HEK293 (cell line): ENCODE measurements around the gene IRF7.

Experiments
- CTCF ChIA-PET: fragments of 350-600 bp; formaldehyde crosslinking; extraction: SDS; loops from one replicate; lab custom pipeline; 2021; ENCODE audit warnings: antibody characterized with exemption; lab: Yijun Ruan, JAX
- POLR2A ChIA-PET: fragments of 300-600 bp; formaldehyde crosslinking; extraction: SDS; loops from one replicate; lab custom pipeline; 2020; ENCODE audit warnings: antibody characterized with exemption, inconsistent platforms; lab: Yijun Ruan, JAX
- H3K27ac ChIP-seq: fragments of 200-500 bp; sonication (Bioruptor generic); 2 replicates; pipeline ENCODE4 v1.5.1; 2014; ENCODE audit warnings: low read depth, low read length, control low read depth, inconsistent platforms; ENCODE audit errors: extremely low read depth
- H3K36me3 ChIP-seq, 2 experiments: fragments of 200-500 bp in 1 of 2; sonication (Bioruptor generic) in 1 of 2; 1 replicate in 1 of 2; 2 replicates in 1 of 2; pipeline ENCODE4 v1.5.1; 2014 to 2017; ENCODE audit warnings: inconsistent platforms in 2 of 2, low read length in 2 of 2; ENCODE audit not compliant: control insufficient read depth in 2 of 2, insufficient read depth in 1 of 2
- H3K4me1 ChIP-seq: fragments of 200-500 bp; sonication (Bioruptor generic); 2 replicates; pipeline ENCODE4 v1.5.1; 2014; ENCODE audit warnings: mild to moderate bottlenecking, low read length, inconsistent platforms; ENCODE audit not compliant: control insufficient read depth, insufficient read depth
- H3K4me3 ChIP-seq: 2 replicates; pipeline ENCODE4 v1.5.1; 2011; ENCODE audit warnings: low read depth, mild to moderate bottlenecking, control low read depth, low read length, moderate library complexity
- H3K9me3 ChIP-seq: fragments of 200-500 bp; sonication (Bioruptor generic); 2 replicates; pipeline ENCODE4 v1.5.1; 2014; ENCODE audit warnings: low read depth, low read length, inconsistent platforms; ENCODE audit not compliant: control insufficient read depth, insufficient read depth
- EGR2 ChIP-seq: fragments of 450-650 bp; formaldehyde crosslinking; IDR thresholded peaks from 2 replicates; pipeline ENCODE4 v1.5.1; 2016; ENCODE audit warnings: low read depth, missing biosample characterization, missing genetic modification characterization
- GFI1B ChIP-seq: fragments of 450-650 bp; formaldehyde crosslinking; IDR thresholded peaks from 2 replicates; pipeline ENCODE4 v1.5.1; 2016; ENCODE audit warnings: missing biosample characterization, missing genetic modification characterization
- HOXC10 ChIP-seq: sonication (generic); formaldehyde crosslinking; IDR thresholded peaks from 2 replicates; pipeline ENCODE4 v1.8.1; 2023; ENCODE audit warnings: mild to moderate bottlenecking, missing genetic modification reagents
- REPIN1 ChIP-seq: fragments of 450-650 bp; formaldehyde crosslinking; IDR thresholded peaks from 2 replicates; pipeline ENCODE4 v1.5.1; 2017; ENCODE audit warnings: missing biosample characterization, missing genetic modification characterization, low read depth
- ZBTB1 ChIP-seq: fragments of 450-650 bp; formaldehyde crosslinking; IDR thresholded peaks from 2 replicates; pipeline ENCODE4 v1.5.1; 2016; ENCODE audit warnings: missing biosample characterization, missing genetic modification characterization
- ZFHX2 ChIP-seq: fragments of 450-650 bp; formaldehyde crosslinking; conservative IDR thresholded peaks from 2 replicates; pipeline ENCODE4 v1.5.1; 2016; ENCODE audit warnings: missing biosample characterization, missing genetic modification characterization
- ZFP37 ChIP-seq: fragments of 450-650 bp; formaldehyde crosslinking; IDR thresholded peaks from 2 replicates; pipeline ENCODE4 v1.5.1; 2016; ENCODE audit warnings: missing biosample characterization, missing genetic modification characterization
- ZFP41 ChIP-seq: fragments of 450-650 bp; formaldehyde crosslinking; IDR thresholded peaks from 2 replicates; pipeline ENCODE4 v1.5.1; 2016; ENCODE audit warnings: missing biosample characterization, missing genetic modification characterization, borderline replicate concordance
- ZIC2 ChIP-seq: fragments of 450-650 bp; formaldehyde crosslinking; IDR thresholded peaks from 2 replicates; pipeline ENCODE4 v1.5.1; 2016; ENCODE audit warnings: missing biosample characterization, missing genetic modification characterization
- ZNF114 ChIP-seq: fragments of 450-650 bp; formaldehyde crosslinking; IDR thresholded peaks from 2 replicates; pipeline ENCODE4 v1.5.0; 2017; ENCODE audit warnings: missing biosample characterization, missing genetic modification characterization
- ZNF146 ChIP-seq: fragments of 450-650 bp; formaldehyde crosslinking; IDR thresholded peaks from 2 replicates; pipeline ENCODE4 v1.5.1; 2016; ENCODE audit warnings: missing biosample characterization, missing genetic modification characterization
- ZNF157 ChIP-seq: fragments of 450-650 bp; formaldehyde crosslinking; IDR thresholded peaks from 2 replicates; pipeline ENCODE4 v1.5.1; 2016; ENCODE audit warnings: missing biosample characterization, missing genetic modification characterization
- ZNF169 ChIP-seq: fragments of 450-650 bp; formaldehyde crosslinking; IDR thresholded peaks from 2 replicates; pipeline ENCODE4 v1.5.1; 2016; ENCODE audit warnings: missing biosample characterization, missing genetic modification characterization
- ZNF175 ChIP-seq: fragments of 450-650 bp; formaldehyde crosslinking; IDR thresholded peaks from 2 replicates; pipeline ENCODE4 v1.5.1; 2016; ENCODE audit warnings: missing biosample characterization, missing genetic modification characterization
- ZNF239 ChIP-seq: fragments of 450-650 bp; formaldehyde crosslinking; IDR thresholded peaks from 2 replicates; pipeline ENCODE4 v1.5.1; 2016; ENCODE audit warnings: missing biosample characterization, missing genetic modification characterization
- ZNF26 ChIP-seq: fragments of 450-650 bp; formaldehyde crosslinking; IDR thresholded peaks from 2 replicates; pipeline ENCODE4 v1.5.1; 2016; ENCODE audit warnings: missing biosample characterization, missing genetic modification characterization
- ZNF391 ChIP-seq: fragments of 450-650 bp; formaldehyde crosslinking; IDR thresholded peaks from 2 replicates; pipeline ENCODE4 v1.5.1; 2016; ENCODE audit warnings: low read depth, missing biosample characterization, missing genetic modification characterization, borderline replicate concordance
- ZNF449 ChIP-seq: fragments of 450-650 bp; formaldehyde crosslinking; IDR thresholded peaks from 2 replicates; pipeline ENCODE4 v1.5.1; 2017; ENCODE audit warnings: missing biosample characterization, mild to moderate bottlenecking, missing genetic modification characterization, moderate library complexity
- ZNF473 ChIP-seq: fragments of 450-650 bp; formaldehyde crosslinking; IDR thresholded peaks from 2 replicates; pipeline ENCODE4 v1.5.1; 2017; ENCODE audit warnings: missing biosample characterization, missing genetic modification characterization
- ZNF514 ChIP-seq: fragments of 450-650 bp; formaldehyde crosslinking; IDR thresholded peaks from 2 replicates; pipeline ENCODE4 v1.5.1; 2016; ENCODE audit warnings: missing biosample characterization, missing genetic modification characterization
- ZNF544 ChIP-seq: fragments of 450-650 bp; formaldehyde crosslinking; IDR thresholded peaks from 2 replicates; pipeline ENCODE4 v1.5.0; 2017; ENCODE audit warnings: missing biosample characterization, missing genetic modification characterization
- ZNF670 ChIP-seq: fragments of 450-650 bp; formaldehyde crosslinking; IDR thresholded peaks from 2 replicates; pipeline ENCODE4 v1.5.1; 2016; ENCODE audit warnings: missing biosample characterization, missing genetic modification characterization, low read depth
- ZNF830 ChIP-seq: fragments of 450-650 bp; IDR thresholded peaks from 2 replicates; pipeline ENCODE4 v1.5.0; 2018; ENCODE audit warnings: missing biosample characterization, missing genetic modification characterization, low read depth, mild to moderate bottlenecking, moderate library complexity
- TF ChIP-seq, protein P1 (sequence below): fragments of 450-650 bp; formaldehyde crosslinking; IDR thresholded peaks from 2 replicates; pipeline ENCODE4 v1.5.1; 2016; ENCODE audit warnings: missing biosample characterization, missing genetic modification characterization

IRF7 gene

DNA sequence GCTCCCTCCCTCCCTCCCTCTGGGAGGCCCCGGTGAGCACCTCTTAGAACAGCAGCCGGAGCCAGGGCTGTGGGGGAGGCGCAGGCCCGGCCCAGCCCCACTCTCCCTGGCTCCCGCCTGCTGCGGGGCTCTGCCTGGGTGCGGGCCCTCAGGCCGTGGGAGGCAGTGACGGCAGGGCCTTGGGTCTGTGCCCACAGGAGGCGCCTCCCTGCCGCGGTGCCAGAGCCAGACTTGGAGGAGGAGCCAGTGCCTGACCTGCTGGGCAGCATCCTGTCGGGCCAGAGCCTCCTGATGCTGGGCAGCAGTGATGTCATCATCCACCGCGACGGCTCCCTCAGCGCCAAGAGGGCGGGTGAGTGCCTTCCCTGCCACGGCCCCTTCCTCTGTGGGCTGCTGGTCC is 9.5 kb downstream of the IRF7 start:
- no peak overlapping the region for H3K4me3 ChIP-seq
- TF ChIP-seq HOXC10 (CRISPR knock-in tag) (no peak), ZNF175 (tag by site-specific recombination) (no peak), ZIC2 (tag by site-specific recombination) (peak; percentile 87), ZNF449 (tag by site-specific recombination) (peak; percentile 71; the same call in 1 of the 2 replicates), ZFHX2 (tag by site-specific recombination) (peak; percentile 49), EGR2 (peak; percentile 23; the same call in 1 of the 2 replicates), ZNF157 (tag by site-specific recombination) (no peak), ZNF514 (no peak)
- TF ChIP-seq, all 188 proteins: peak for 4
- Histone ChIP-seq H3K27ac (no peak overlapping the region), H3K4me1 (no peaks in the 10 kb centered on the region), H3K9me3 (no peaks in the 10 kb centered on the region), H3K36me3 (peaks cover 12 to 95% of the 10 kb centered on the region in 2 experiments; a peak in 2 of 3 replicates)
- CTCF ChIA-PET: interaction anchor here (0.6 to 0.7 kb wide), 2 partner anchors 109 to 178 kb away, joined by 3 to 4 read pairs; no protein-coding TSS in a partner anchor
- POLR2A ChIA-PET: no interaction called here

GRCh38 chr11:605286-606129 is 10.2 kb downstream of the IRF7 start:
- ChIA-PET CTCF (no interaction called here), POLR2A (interaction anchor here (1.5 kb wide), 1 partner anchor 8 kb away, joined by 4 read pairs; no protein-coding TSS in a partner anchor)
- Histone ChIP-seq H3K4me3 (no peak overlapping the region), H3K36me3 (peaks cover 12 to 93% of the 10 kb centered on the region in 2 experiments; a peak in 2 of 3 replicates), H3K9me3 (no peaks in the 10 kb centered on the region), H3K4me1 (no peaks in the 10 kb centered on the region), H3K27ac (no peak overlapping the region)
- TF ChIP-seq ZNF670 (tag by site-specific recombination): no peak
- no peak for TF ChIP-seq REPIN1 (tag by site-specific recombination)
- no peak for TF ChIP-seq ZNF114 (tag by site-specific recombination)
- no peak for TF ChIP-seq GFI1B (tag by site-specific recombination)
- no peak for TF ChIP-seq ZBTB1 (tag by site-specific recombination)
- TF ChIP-seq ZNF830 (tag by site-specific recombination): no peak
- no peak for TF ChIP-seq ZNF146 (tag by site-specific recombination)
- TF ChIP-seq ZNF169 (tag by site-specific recombination): no peak
- TF ChIP-seq ZNF544 (tag by site-specific recombination): no peak
- TF ChIP-seq, protein P1, sequence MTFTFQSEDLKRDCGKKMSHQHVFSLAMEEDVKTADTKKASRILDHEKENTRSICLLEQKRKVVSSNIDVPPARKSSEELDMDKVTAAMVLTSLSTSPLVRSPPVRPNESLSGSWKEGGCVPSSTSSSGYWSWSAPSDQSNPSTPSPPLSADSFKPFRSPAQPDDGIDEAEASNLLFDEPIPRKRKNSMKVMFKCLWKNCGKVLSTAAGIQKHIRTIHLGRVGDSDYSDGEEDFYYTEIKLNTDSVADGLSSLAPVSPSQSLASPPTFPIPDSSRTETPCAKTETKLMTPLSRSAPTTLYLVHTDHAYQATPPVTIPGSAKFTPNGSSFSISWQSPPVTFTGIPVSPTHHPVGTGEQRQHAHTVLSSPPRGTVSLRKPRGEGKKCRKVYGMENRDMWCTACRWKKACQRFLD (tag by site-specific recombination): no peak
- TF ChIP-seq ZFP41 (tag by site-specific recombination): no peak
- no peak for TF ChIP-seq ZNF473
- TF ChIP-seq ZNF26 (tag by site-specific recombination): no peak
- no peak for TF ChIP-seq ZFP37 (tag by site-specific recombination)
- no peak for TF ChIP-seq ZNF391 (tag by site-specific recombination)
- TF ChIP-seq ZNF239 (tag by site-specific recombination): no peak
